Lower leg skin (tissue), 4 donors: ENCODE measurements around the gene ZNF236. TPM values are rescaled to one million over a fixed set of nuclear protein-coding genes. Genes with fewer than 3 reads are reported as not detected.
"Not testable (repeated sequence)": the region's sequence is repeated elsewhere in the genome, so short reads cannot be mapped to it uniquely, and the experiment has no call there.

Source experiments
- DNase-seq, 2 donors: peaks; one replicate each; pipeline ENCODE4 v3.0.0-alpha.2; 2019; ENCODE audit warnings: low spot score in 2 of 2
- H3K4me3 ChIP-seq: fragments of 200-600 bp; sonication (generic); 2 replicates; pipeline ENCODE4 v1.5.1; 2017; ENCODE audit warnings: mild to moderate bottlenecking, low read depth; ENCODE audit not compliant: poor library complexity, severe bottlenecking
- CTCF ChIP-seq, 3 donors: fragments of 450-650 bp; IDR thresholded peaks; one replicate each; pipeline ENCODE4 v1.5.1; 2016; ENCODE audit warnings: antibody characterized with exemption in 3 of 3, mild to moderate bottlenecking in 3 of 3, moderate library complexity in 2 of 3
- POLR2A ChIP-seq, 2 donors: fragments of 450-650 bp; IDR thresholded peaks; one replicate each; pipeline ENCODE4 v1.6.1; 2016 to 2017; ENCODE audit warnings: antibody characterized with exemption in 2 of 2, mild to moderate bottlenecking in 1 of 2, moderate library complexity in 1 of 2
- WGBS, 2 donors: methylation state at CpG; one replicate each; pipeline ENCODE4 v1.1.5; 2018; 5-methylcytosine and 5-hydroxymethylcytosine counted together
- intact Hi-C: fragments of 100-400 bp; cut with DNase I; formaldehyde crosslinking; loops from one replicate; pipeline ENCODE4 v1.15.0; 2023; ENCODE audit warnings: low total_unique reads
- total RNA-seq, 4 donors: library from RNA; depleted of rRNA; stranded (reverse); fragments of >200 nt; gene quantifications; one replicate each; pipeline ENCODE4 v1.1.0, GENCODE V29; 2016

The ZNF236 gene
- total RNA-seq, 4 donors from 2014 or later = 8.9 to 15.2 (median 11.8) TPM

- 92 to 93% methylated on average over 28 of the region's 28 CpGs for WGBS, 2 donors
- DNase-seq = peak in 1 of 2 donors; percentile 72
- intact Hi-C loops = loop anchor here (10.0 kb wide), 1 partner anchor 185 kb away; no protein-coding TSS in a partner anchor
- TF ChIP-seq POLR2A (IDR thresholded peaks at IDR 0.05) (no peak), CTCF (IDR thresholded peaks at IDR 0.05) (no peak)
- no peak overlapping the region for H3K4me3 ChIP-seq
These were observed 167.4 kb downstream of the ZNF236 start for GRCh38 chr18:76989647-76990190.

- WGBS, 2 donors = 71 to 86% methylated on average over 8 of the region's 8 CpGs
- H3K4me3 ChIP-seq, DNase-seq, intact Hi-C loops: not testable (repeated sequence)
These were observed 168.1 kb downstream of the ZNF236 start for GRCh38 chr18:76990343-76991020.

- no peak overlapping the region for H3K4me3 ChIP-seq
- WGBS, 2 donors = 84 to 90% methylated on average over 20 of the region's 20 CpGs
- DNase-seq = peak in 1 of 2 donors; percentile 54
- intact Hi-C loops = no loop called here
- TF ChIP-seq POLR2A (IDR thresholded peaks at IDR 0.05) = no peak
These were observed 168.8 kb downstream of the ZNF236 start for GRCh38 chr18:76991021-76991688.

- intact Hi-C loops = no loop called here
- no peak overlapping the region for H3K4me3 ChIP-seq
- 85 to 87% methylated on average over 17 of the region's 17 CpGs for WGBS, 2 donors
- DNase-seq = peak in 1 of 2 donors; percentile 78
- TF ChIP-seq POLR2A (IDR thresholded peaks at IDR 0.05) = no peak
- no peak for TF ChIP-seq CTCF (IDR thresholded peaks at IDR 0.05)
These were observed 170.1 kb downstream of the ZNF236 start for GRCh38 chr18:76992226-76993084.

- intact Hi-C loops = no loop called here
- no peak overlapping the region for H3K4me3 ChIP-seq
- TF ChIP-seq CTCF (IDR thresholded peaks at IDR 0.05) = no peak
- no peak for TF ChIP-seq POLR2A (IDR thresholded peaks at IDR 0.05)
- no peak for DNase-seq
- 91 to 93% methylated on average over 6 of the region's 6 CpGs for WGBS, 2 donors
These were observed 170.7 kb downstream of the ZNF236 start for GRCh38 chr18:76993085-76993382.

GRCh38 chr18:76993573-76993972 is 171.2 kb downstream of the ZNF236 start:
- no peak overlapping the region for H3K4me3 ChIP-seq
- 96% methylated on average over 11 of the region's 11 CpGs for WGBS, 2 donors
- intact Hi-C loops = no loop called here
- TF ChIP-seq POLR2A (IDR thresholded peaks at IDR 0.05) (no peak), CTCF (IDR thresholded peaks at IDR 0.05) (no peak)
- peak in 1 of 2 donors; percentile 60 for DNase-seq
